ENCODE measurements around the gene NAP1L4.

Gene NAP1L4

GRCh38 chr11:2964782-2965181 is 27.3 kb downstream of the NAP1L4 start:
- no peak overlapping the region for H3K4me3 ChIP-seq (ENCODE audit: low read depth, low read length)
- DNase-seq (ENCODE audit: low read depth), result no peak
- in situ Hi-C loops (cut with HindIII; ENCODE audit: low sequenced_read_pairs), result no loop called here
- TF ChIP-seq, protein P1, sequence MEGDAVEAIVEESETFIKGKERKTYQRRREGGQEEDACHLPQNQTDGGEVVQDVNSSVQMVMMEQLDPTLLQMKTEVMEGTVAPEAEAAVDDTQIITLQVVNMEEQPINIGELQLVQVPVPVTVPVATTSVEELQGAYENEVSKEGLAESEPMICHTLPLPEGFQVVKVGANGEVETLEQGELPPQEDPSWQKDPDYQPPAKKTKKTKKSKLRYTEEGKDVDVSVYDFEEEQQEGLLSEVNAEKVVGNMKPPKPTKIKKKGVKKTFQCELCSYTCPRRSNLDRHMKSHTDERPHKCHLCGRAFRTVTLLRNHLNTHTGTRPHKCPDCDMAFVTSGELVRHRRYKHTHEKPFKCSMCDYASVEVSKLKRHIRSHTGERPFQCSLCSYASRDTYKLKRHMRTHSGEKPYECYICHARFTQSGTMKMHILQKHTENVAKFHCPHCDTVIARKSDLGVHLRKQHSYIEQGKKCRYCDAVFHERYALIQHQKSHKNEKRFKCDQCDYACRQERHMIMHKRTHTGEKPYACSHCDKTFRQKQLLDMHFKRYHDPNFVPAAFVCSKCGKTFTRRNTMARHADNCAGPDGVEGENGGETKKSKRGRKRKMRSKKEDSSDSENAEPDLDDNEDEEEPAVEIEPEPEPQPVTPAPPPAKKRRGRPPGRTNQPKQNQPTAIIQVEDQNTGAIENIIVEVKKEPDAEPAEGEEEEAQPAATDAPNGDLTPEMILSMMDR (IDR thresholded peaks at IDR 0.05; ENCODE audit: low read depth, low read length, missing control alignments), result no peak

DNA sequence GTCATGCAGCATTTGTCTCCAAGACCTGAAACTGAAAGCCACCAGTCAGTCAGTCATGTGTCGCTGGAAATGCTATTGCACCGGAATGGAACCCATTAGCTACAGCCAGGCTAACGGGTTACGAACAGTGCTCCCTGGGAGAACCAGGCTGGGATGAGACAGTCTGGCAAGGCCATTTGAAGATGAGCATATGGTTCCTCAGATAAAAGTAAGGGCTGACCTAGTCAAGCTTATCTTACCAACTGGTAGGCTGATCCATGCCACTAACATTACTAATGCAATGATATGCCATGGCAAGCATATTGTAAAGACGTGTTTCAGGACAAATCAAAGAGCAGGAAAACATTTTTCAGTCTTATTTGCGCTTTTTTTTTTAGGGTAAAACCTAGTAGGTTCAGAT is 28.4 kb downstream of the NAP1L4 start:
- in situ Hi-C loops (cut with HindIII; ENCODE audit: low sequenced_read_pairs), result no loop called here
- no peak overlapping the region for H3K4me3 ChIP-seq (ENCODE audit: low read depth, low read length)
- TF ChIP-seq, protein P1 (IDR thresholded peaks at IDR 0.05; ENCODE audit: low read depth, low read length, missing control alignments), result no peak
- no peak for DNase-seq (ENCODE audit: low read depth)

DNA sequence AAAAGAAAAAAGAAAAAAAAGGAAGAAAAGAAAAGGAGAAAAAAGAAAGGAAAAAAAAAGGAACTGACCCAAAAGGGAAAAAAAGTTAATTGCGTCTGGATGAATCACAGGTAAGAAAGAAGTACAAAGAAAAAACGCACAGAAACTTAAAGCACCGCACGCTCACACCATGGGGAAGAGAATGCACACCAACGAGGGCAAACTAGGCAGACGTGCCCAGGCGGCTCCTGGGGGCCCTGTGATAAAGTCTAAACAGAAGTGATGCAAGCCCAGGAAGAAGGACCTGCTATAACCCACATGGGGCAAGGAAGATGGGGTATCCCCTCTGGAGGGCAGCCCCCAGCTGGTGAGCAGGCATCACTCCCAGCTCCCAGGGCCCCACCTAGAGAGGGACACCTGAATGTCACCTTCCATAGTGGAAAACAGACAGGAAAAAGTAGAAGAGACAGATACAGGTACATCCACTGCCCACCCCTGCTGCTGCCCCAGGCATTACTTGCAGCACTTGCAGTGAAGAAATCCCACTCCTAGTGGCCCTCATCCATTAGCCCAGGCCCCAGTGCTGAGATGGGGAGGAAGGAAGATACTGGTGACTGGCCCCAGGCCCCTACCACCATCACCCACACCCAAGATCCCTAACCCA is 28.9 kb downstream of the NAP1L4 start:
- no peak overlapping the region for H3K4me3 ChIP-seq (ENCODE audit: low read depth, low read length)
- TF ChIP-seq, protein P1 (IDR thresholded peaks at IDR 0.05; ENCODE audit: low read depth, low read length, missing control alignments), result no peak
- no peak for DNase-seq (ENCODE audit: low read depth)
- in situ Hi-C loops (cut with HindIII; ENCODE audit: low sequenced_read_pairs), result no loop called here

DNA sequence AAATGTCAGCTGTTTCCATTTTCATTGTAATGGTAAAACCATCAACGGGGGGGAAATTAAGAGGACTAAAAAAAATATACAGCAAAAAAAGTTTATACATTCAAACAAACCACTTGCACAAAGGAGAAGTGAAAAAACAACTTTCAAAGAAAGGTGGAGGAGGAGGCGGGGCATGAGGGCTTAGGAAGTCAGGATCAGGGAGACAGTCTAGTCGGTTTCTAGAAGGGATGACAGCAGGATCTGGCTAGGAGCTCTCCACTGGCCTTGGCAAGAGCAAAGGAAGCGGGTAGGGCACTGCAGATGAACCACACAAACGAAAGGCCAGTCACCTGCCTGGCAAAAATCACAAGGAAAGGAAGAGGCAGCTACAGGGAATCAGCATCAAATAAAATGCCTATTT is 31.0 kb downstream of the NAP1L4 start:
- no peak overlapping the region for H3K4me3 ChIP-seq (ENCODE audit: low read depth, low read length)
- TF ChIP-seq, protein P1 (IDR thresholded peaks at IDR 0.05; ENCODE audit: low read depth, low read length, missing control alignments), result no peak
- DNase-seq (ENCODE audit: low read depth), result no peak
- in situ Hi-C loops (cut with HindIII; ENCODE audit: low sequenced_read_pairs), result no loop called here

DNA sequence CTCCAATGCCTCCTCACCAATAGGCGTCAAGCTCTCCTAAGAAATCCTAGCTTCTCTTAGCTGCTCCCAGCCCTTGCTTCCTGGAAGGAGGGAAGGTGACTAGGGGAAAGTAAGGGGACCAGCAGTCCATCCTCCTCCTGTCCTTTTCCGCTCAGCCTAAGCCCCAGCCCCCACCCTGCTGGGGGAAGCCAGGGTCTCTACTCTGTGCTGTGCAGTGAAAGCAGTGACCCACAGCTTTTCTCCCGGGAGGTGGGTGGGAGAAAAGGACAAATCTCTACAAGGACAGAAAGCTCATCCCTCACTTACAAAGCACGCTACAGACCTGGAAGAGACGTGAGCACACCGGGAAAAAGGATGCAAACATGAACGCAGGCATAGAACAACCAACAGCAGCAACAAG is 32.0 kb downstream of the NAP1L4 start:
- in situ Hi-C loops (cut with HindIII; ENCODE audit: low sequenced_read_pairs), result no loop called here
- no peak overlapping the region for H3K4me3 ChIP-seq (ENCODE audit: low read depth, low read length)
- no peak for DNase-seq (ENCODE audit: low read depth)
- TF ChIP-seq, protein P1 (IDR thresholded peaks at IDR 0.05; ENCODE audit: low read depth, low read length, missing control alignments), result no peak

- no peak for DNase-seq (ENCODE audit: low read depth)
- in situ Hi-C loops (cut with HindIII; ENCODE audit: low sequenced_read_pairs), result no loop called here
- TF ChIP-seq, protein P1 (IDR thresholded peaks at IDR 0.05; ENCODE audit: low read depth, low read length, missing control alignments), result no peak
- no peak overlapping the region for H3K4me3 ChIP-seq (ENCODE audit: low read depth, low read length)
Observed at GRCh38 chr11:2958251-2958650, 33.9 kb downstream of the NAP1L4 start.
